B cell (primary cell): ENCODE data around the gene ACVR1. TPM values are rescaled to one million over a fixed set of nuclear protein-coding genes. Genes with fewer than 3 reads are reported as not detected.

ENCODE experiments used
- ATAC-seq: fragments of 200-7000 bp; cut with Tn5 transposase; one replicate; pipeline ENCODE4 v1.10.0; 2021; ENCODE audit warnings: low read depth, mild to moderate bottlenecking, moderate number of reproducible peaks, moderate library complexity
- CTCF ChIA-PET: fragments of 350-600 bp; sonication (Branson Sonifier 250); formaldehyde crosslinking; loops from one replicate; lab custom pipeline; 2021; ENCODE audit warnings: antibody characterized with exemption, inconsistent platforms; lab: Charles Lee
- POLR2A ChIA-PET: fragments of 350-600 bp; sonication (Branson Sonifier 250); formaldehyde crosslinking; loops from one replicate; lab custom pipeline; 2021; ENCODE audit warnings: antibody characterized with exemption; lab: Charles Lee
- DNase-seq: peaks from one replicate; pipeline ENCODE4 v3.0.0; 2013
- H2AFZ ChIP-seq: 2 replicates; pipeline ENCODE4 v1.6.1; 2012; ENCODE audit warnings: mild to moderate bottlenecking, low read depth, low read length; ENCODE audit not compliant: insufficient read depth, poor library complexity, severe bottlenecking
- H3K27ac ChIP-seq, 2 donors: 1 replicate in 1 of 2; 2 replicates in 1 of 2; pipeline ENCODE4 v1.5.1; 2012 to 2013; ENCODE audit warnings: low read length in 2 of 2, mild to moderate bottlenecking in 2 of 2, moderate library complexity in 1 of 2
- H3K27me3 ChIP-seq, 4 experiments: fragments of 200-600 bp in 1 of 4; sonication (generic) in 1 of 4; replicated peaks in 1 of 4; 1 replicate in 2 of 4; 2 replicates in 2 of 4; pipeline versions ENCODE4 v1.6.1 to v1.7.0; 2013 to 2016; ENCODE audit warnings: low read length in 3 of 4, mild to moderate bottlenecking in 2 of 4, mixed read lengths in 1 of 4, moderate library complexity in 1 of 4; ENCODE audit not compliant: insufficient read depth in 4 of 4, control insufficient read depth in 3 of 4; ENCODE audit errors: control extremely low read depth in 1 of 4
- H3K36me3 ChIP-seq, 2 experiments: replicated peaks in 1 of 2; 1 replicate in 1 of 2; 2 replicates in 1 of 2; pipeline versions ENCODE4 v1.6.1 to v1.7.1; 2013; ENCODE audit warnings: low read length in 1 of 2; ENCODE audit not compliant: insufficient read depth in 2 of 2, control insufficient read depth in 1 of 2; ENCODE audit errors: control extremely low read depth in 1 of 2, extremely low read depth in 1 of 2
- H3K4me1 ChIP-seq, 2 donors: fragments of 200-600 bp in 1 of 2; sonication (generic) in 1 of 2; 1 replicate in 1 of 2; 2 replicates in 1 of 2; pipeline versions ENCODE4 v1.5.1 to v1.6.1; 2013 to 2017; ENCODE audit warnings: low read length in 2 of 2; ENCODE audit not compliant: control insufficient read depth in 2 of 2, insufficient read depth in 2 of 2
- H3K4me2 ChIP-seq: replicated peaks from 2 replicates; pipeline ENCODE3; 2012; ENCODE audit warnings: mild to moderate bottlenecking, low read depth, low read length; ENCODE audit not compliant: poor library complexity, severe bottlenecking
- H3K4me3 ChIP-seq, 5 experiments: fragments of 200-600 bp in 1 of 5; sonication (generic) in 1 of 5; 1 replicate in 3 of 5; 2 replicates in 2 of 5; pipeline versions ENCODE4 v1.5.1 to v1.7.0; 2011 to 2016; ENCODE audit warnings: low read length in 4 of 5, mild to moderate bottlenecking in 4 of 5, low read depth in 2 of 5, control low read depth in 1 of 5, moderate library complexity in 1 of 5; ENCODE audit not compliant: insufficient read depth in 1 of 5; ENCODE audit errors: control extremely low read depth in 1 of 5, extremely low read depth in 1 of 5
- H3K79me2 ChIP-seq: fragments of 200-600 bp; sonication (generic); one replicate; pipeline ENCODE4 v1.6.0; 2016; ENCODE audit warnings: low read length; ENCODE audit not compliant: control insufficient read depth, insufficient read depth
- H3K9ac ChIP-seq: fragments of 200-600 bp; sonication (generic); 2 replicates; pipeline ENCODE4 v1.6.1; 2017; ENCODE audit warnings: mild to moderate bottlenecking, low read length, moderate library complexity
- H3K9me3 ChIP-seq, 3 donors: one replicate each; pipeline versions ENCODE4 v1.6.1 to v1.7.1; 2013; ENCODE audit warnings: low read length in 2 of 3; ENCODE audit not compliant: control insufficient read depth in 2 of 3, insufficient read depth in 1 of 3; ENCODE audit errors: control extremely low read depth in 1 of 3
- H4K20me1 ChIP-seq: 2 replicates; pipeline ENCODE4 v1.6.0; 2012; ENCODE audit warnings: mild to moderate bottlenecking, low read length; ENCODE audit not compliant: insufficient read depth, control insufficient read depth, poor library complexity, severe bottlenecking
- H3K27ac Mint-ChIP-seq: one replicate; pipeline ENCODE4 v1.8.0; 2021; ENCODE audit warnings: mixed read lengths
- H3K27me3 Mint-ChIP-seq: one replicate; pipeline ENCODE4 v1.8.0; 2021; ENCODE audit warnings: mixed read lengths
- H3K4me1 Mint-ChIP-seq: one replicate; pipeline ENCODE4 v1.8.0; 2021; ENCODE audit warnings: mixed read lengths
- H3K4me3 Mint-ChIP-seq: one replicate; pipeline ENCODE4 v1.8.0; 2021; ENCODE audit warnings: mixed read lengths
- H3K9me3 Mint-ChIP-seq: one replicate; pipeline ENCODE4 v1.8.0; 2022; ENCODE audit warnings: mixed read lengths; ENCODE audit not compliant: insufficient read depth
- CTCF ChIP-seq: fragments of 200-600 bp; IDR thresholded peaks from one replicate; pipeline ENCODE4 v1.8.0; 2022; ENCODE audit warnings: antibody characterized with exemption, mild to moderate bottlenecking
- EZH2 ChIP-seq: IDR thresholded peaks from 2 replicates; pipeline ENCODE4 v1.6.1; 2012; ENCODE audit warnings: borderline replicate concordance, low read depth, mild to moderate bottlenecking, moderate library complexity, low read length; ENCODE audit not compliant: insufficient read depth, poor library complexity, severe bottlenecking
- WGBS: methylation state at CpG from one replicate; pipeline ENCODE4 v1.1.5; 2013; ENCODE audit warnings: missing lambda C conversion rate; ENCODE audit not compliant: insufficient coverage; 5-methylcytosine and 5-hydroxymethylcytosine counted together
- intact Hi-C: fragments of 100-400 bp; cut with micrococcal nuclease; formaldehyde crosslinking; loops from one replicate; pipeline ENCODE4 v1.10.0; 2022
- polyA plus RNA-seq: library from polyadenylated mRNA; depleted of rRNA; stranded (reverse); fragments of >200 nt; gene quantifications from 2 replicates; pipeline ENCODE4 v1.2.3, GENCODE V29; 2012
- total RNA-seq, 2 donors: library from RNA; stranded (reverse); fragments of 120-200 nt in 1 of 2; gene quantifications; 1 replicate in 1 of 2; 2 replicates in 1 of 2; pipeline versions ENCODE4 v1.2.3 to v1.2.4, GENCODE V29; 2013 to 2022

ACVR1 gene
- total and polyA plus RNA-seq, 2 donors (not counting 1 experiment from before 2014, with no cell fraction given): 3.7 to 11.7 TPM

- Histone ChIP-seq H2AFZ (no peak overlapping the region), H3K36me3 (peaks cover 0 to 5% of the 10 kb centered on the region in 2 experiments), H4K20me1 (no peaks in the 10 kb centered on the region), H3K4me3 (no peak overlapping the region), H3K4me1 (no peaks in the 10 kb centered on the region), H3K27me3 (no peaks in the 10 kb centered on the region), H3K79me2 (no peaks in the 10 kb centered on the region), H3K9ac (no peak overlapping the region), H3K9me3 (no peaks in the 10 kb centered on the region), H3K4me2 (no peak overlapping the region), H3K27ac (no peak overlapping the region)
- no peaks in the 10 kb centered on the region for H3K9me3 Mint-ChIP-seq
- no peak overlapping the region for H3K27ac Mint-ChIP-seq
- DNase-seq (no peak), ATAC-seq (no peak)
- H3K4me1 Mint-ChIP-seq: no peaks in the 10 kb centered on the region
- no peak for TF ChIP-seq EZH2
- no peak for TF ChIP-seq CTCF
- intact Hi-C loops: loop anchor here (10.0 kb wide), 1 partner anchor 985 kb away; no protein-coding TSS in a partner anchor
- 100% methylated on average over 1 of the region's 2 CpGs for WGBS
- H3K4me3 Mint-ChIP-seq: no peak overlapping the region
- ChIA-PET CTCF (no interaction called here), POLR2A (no interaction called here)
- no peaks in the 10 kb centered on the region for H3K27me3 Mint-ChIP-seq
Observed at GRCh38 chr2:157769856-157770255, 106.3 kb downstream of the ACVR1 start.

- CTCF ChIA-PET: no interaction called here
- no peaks in the 10 kb centered on the region for H3K79me2 ChIP-seq
- no peak overlapping the region for H3K27ac Mint-ChIP-seq
- H3K4me1 Mint-ChIP-seq: no peaks in the 10 kb centered on the region
- H3K9me3 ChIP-seq: no peaks in the 10 kb centered on the region
- ATAC-seq: no peak
- H3K4me3 ChIP-seq: no peak overlapping the region
- WGBS: 99% methylated on average over 9 of the region's 14 CpGs
- no peak overlapping the region for H2AFZ ChIP-seq
- H3K9ac ChIP-seq: no peak overlapping the region
- intact Hi-C loops: no loop called here
- no peaks in the 10 kb centered on the region for H3K27me3 Mint-ChIP-seq
- no peak for DNase-seq
- H3K4me2 ChIP-seq: no peak overlapping the region
- H3K4me1 ChIP-seq: no peaks in the 10 kb centered on the region
- no peaks in the 10 kb centered on the region for H4K20me1 ChIP-seq
- no peaks in the 10 kb centered on the region for H3K27me3 ChIP-seq
- H3K9me3 Mint-ChIP-seq: no peaks in the 10 kb centered on the region
- H3K27ac ChIP-seq: no peak overlapping the region
- POLR2A ChIA-PET: no interaction called here
- TF ChIP-seq EZH2: no peak
- TF ChIP-seq CTCF: no peak
- H3K36me3 ChIP-seq: peaks cover 0 to 5% of the 10 kb centered on the region in 2 experiments
- no peak overlapping the region for H3K4me3 Mint-ChIP-seq
Observed at GRCh38 chr2:157764386-157764785, 111.7 kb downstream of the ACVR1 start.
